Measurements from ENCODE around the gene BSND.

DNA sequence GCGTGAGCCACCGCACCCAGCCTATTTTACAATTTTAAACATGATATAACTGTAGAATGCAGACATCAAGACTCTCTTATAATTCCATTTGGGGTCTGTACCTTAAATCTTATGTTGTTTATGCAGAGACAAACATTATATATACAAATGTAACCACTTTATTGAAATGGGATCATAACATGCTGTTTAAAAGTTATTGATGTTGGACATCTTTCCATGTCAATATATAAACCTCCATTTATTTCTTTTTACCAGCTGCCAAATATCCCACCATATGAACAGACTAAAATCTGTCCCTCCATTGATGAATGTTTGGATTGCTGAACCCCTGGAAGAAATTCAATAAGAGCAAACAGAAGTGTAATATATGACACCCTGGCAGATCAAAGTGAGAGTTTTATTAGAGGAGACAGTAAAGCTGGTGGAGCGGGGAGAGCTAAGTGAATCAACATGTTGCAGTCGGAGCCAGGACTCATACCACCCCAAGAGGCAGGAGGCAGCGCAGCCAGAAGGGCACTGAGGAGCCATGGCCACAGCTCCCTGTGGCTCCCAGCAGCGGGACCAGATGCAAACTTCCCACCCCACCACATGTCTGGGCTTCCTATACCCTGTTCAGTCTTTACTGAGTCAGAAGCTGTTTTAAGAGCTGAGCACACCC is 35.9 kb downstream of the BSND start:
- TF ChIP-seq POLR2A (IDR thresholded peaks at IDR 0.05) (no peak), POLR2AphosphoS5 (IDR thresholded peaks at IDR 0.05) (no peak)
- TF ChIP-seq, protein P1, sequence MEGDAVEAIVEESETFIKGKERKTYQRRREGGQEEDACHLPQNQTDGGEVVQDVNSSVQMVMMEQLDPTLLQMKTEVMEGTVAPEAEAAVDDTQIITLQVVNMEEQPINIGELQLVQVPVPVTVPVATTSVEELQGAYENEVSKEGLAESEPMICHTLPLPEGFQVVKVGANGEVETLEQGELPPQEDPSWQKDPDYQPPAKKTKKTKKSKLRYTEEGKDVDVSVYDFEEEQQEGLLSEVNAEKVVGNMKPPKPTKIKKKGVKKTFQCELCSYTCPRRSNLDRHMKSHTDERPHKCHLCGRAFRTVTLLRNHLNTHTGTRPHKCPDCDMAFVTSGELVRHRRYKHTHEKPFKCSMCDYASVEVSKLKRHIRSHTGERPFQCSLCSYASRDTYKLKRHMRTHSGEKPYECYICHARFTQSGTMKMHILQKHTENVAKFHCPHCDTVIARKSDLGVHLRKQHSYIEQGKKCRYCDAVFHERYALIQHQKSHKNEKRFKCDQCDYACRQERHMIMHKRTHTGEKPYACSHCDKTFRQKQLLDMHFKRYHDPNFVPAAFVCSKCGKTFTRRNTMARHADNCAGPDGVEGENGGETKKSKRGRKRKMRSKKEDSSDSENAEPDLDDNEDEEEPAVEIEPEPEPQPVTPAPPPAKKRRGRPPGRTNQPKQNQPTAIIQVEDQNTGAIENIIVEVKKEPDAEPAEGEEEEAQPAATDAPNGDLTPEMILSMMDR (IDR thresholded peaks at IDR 0.05): no peak

Data from stomach (tissue), 4 donors.